DND-41 (cell line): ENCODE results near the gene INPP5F.
A peak's percentile ranks its signal among the peaks of the same experiment; 100 is the strongest.

Experiments
- ATAC-seq: fragments of 200-7000 bp; cut with Tn5 transposase; 3 replicates; pipeline ENCODE4 v1.9.1; 2021; ENCODE audit warnings: low read depth; ENCODE audit not compliant: insufficient read depth
- DNase-seq: peaks from one replicate; pipeline ENCODE4 v3.0.0-alpha.2; 2020
- H2AFZ ChIP-seq: 2 replicates; pipeline ENCODE4 v1.6.0; 2012; ENCODE audit warnings: low read depth, low read length
- H3K27ac ChIP-seq: 2 replicates; pipeline ENCODE4 v1.5.1; 2012; ENCODE audit warnings: low read length, inconsistent platforms
- H3K27me3 ChIP-seq: fragments of 200-600 bp; sonication (generic); 2 replicates; pipeline ENCODE4 v1.6.0; 2012; ENCODE audit warnings: low read length, mild to moderate bottlenecking, inconsistent platforms; ENCODE audit not compliant: insufficient read depth, poor library complexity
- H3K36me3 ChIP-seq: 2 replicates; pipeline ENCODE4 v1.5.1; 2012; ENCODE audit warnings: low read length, inconsistent platforms; ENCODE audit not compliant: insufficient read depth
- H3K4me1 ChIP-seq: 2 replicates; pipeline ENCODE4 v1.5.1; 2012; ENCODE audit warnings: mild to moderate bottlenecking, low read length; ENCODE audit not compliant: insufficient read depth
- H3K4me2 ChIP-seq: 2 replicates; pipeline ENCODE4 v1.6.0; 2012; ENCODE audit warnings: mild to moderate bottlenecking, moderate library complexity, low read length, inconsistent platforms; ENCODE audit not compliant: insufficient read depth
- H3K4me3 ChIP-seq, 2 experiments: fragments of 200-600 bp in 1 of 2; shearing (Covaris generic) in 1 of 2; 2 replicates each; pipeline ENCODE4 v1.5.1; 2012 to 2016; ENCODE audit warnings: inconsistent platforms in 2 of 2, low read length in 2 of 2, mild to moderate bottlenecking in 2 of 2, low read depth in 1 of 2, moderate library complexity in 1 of 2
- H3K79me2 ChIP-seq: 2 replicates; pipeline ENCODE4 v1.6.0; 2012; ENCODE audit warnings: low read length, inconsistent platforms; ENCODE audit not compliant: insufficient read depth
- H3K9ac ChIP-seq: 2 replicates; pipeline ENCODE4 v1.6.0; 2012; ENCODE audit warnings: low read depth, mild to moderate bottlenecking, inconsistent platforms, low read length, moderate library complexity
- H3K9me3 ChIP-seq: 2 replicates; pipeline ENCODE4 v1.5.1; 2012; ENCODE audit warnings: low read length, moderate library complexity, mild to moderate bottlenecking, inconsistent platforms; ENCODE audit not compliant: insufficient read depth, severe bottlenecking
- H4K20me1 ChIP-seq: 2 replicates; pipeline ENCODE4 v1.6.0; 2012; ENCODE audit warnings: low read length; ENCODE audit not compliant: insufficient read depth
- CTCF ChIP-seq: IDR thresholded peaks from 2 replicates; pipeline ENCODE4 v1.5.1; 2012; ENCODE audit warnings: borderline replicate concordance, low read length, moderate library complexity, mild to moderate bottlenecking; ENCODE audit not compliant: poor library complexity, severe bottlenecking; ENCODE audit errors: extremely low read depth
- EZH2 ChIP-seq: IDR thresholded peaks from 3 replicates; pipeline ENCODE4 v1.6.1; 2012; ENCODE audit warnings: borderline replicate concordance, low read depth, mild to moderate bottlenecking, moderate library complexity, low read length, inconsistent platforms; ENCODE audit not compliant: severe bottlenecking

The INPP5F gene

GRCh38 chr10:119821182-119821581 is 95.3 kb downstream of the INPP5F start:
- ATAC-seq (no peak), DNase-seq (no peak)
- no peaks in the 10 kb centered on the region for H4K20me1 ChIP-seq
- no peak overlapping the region for H3K27ac ChIP-seq
- no peaks in the 10 kb centered on the region for H3K79me2 ChIP-seq
- no peaks in the 10 kb centered on the region for H3K27me3 ChIP-seq
- H2AFZ ChIP-seq = no peak overlapping the region
- H3K4me3 ChIP-seq = no peak overlapping the region
- peaks cover 8% of the 10 kb centered on the region; the same call in 1 of the 2 replicates for H3K36me3 ChIP-seq
- H3K4me2 ChIP-seq = no peak overlapping the region
- no peaks in the 10 kb centered on the region for H3K9me3 ChIP-seq
- no peak overlapping the region for H3K9ac ChIP-seq
- TF ChIP-seq EZH2 (no peak), CTCF (no peak)
- H3K4me1 ChIP-seq = no peaks in the 10 kb centered on the region

- Histone ChIP-seq H4K20me1 (no peaks in the 10 kb centered on the region), H3K4me2 (no peak overlapping the region), H2AFZ (no peak overlapping the region), H3K27me3 (no peaks in the 10 kb centered on the region), H3K79me2 (no peaks in the 10 kb centered on the region), H3K4me1 (no peaks in the 10 kb centered on the region), H3K4me3 (no peak overlapping the region), H3K36me3 (peaks cover 25% of the 10 kb centered on the region), H3K9me3 (no peaks in the 10 kb centered on the region), H3K27ac (no peak overlapping the region), H3K9ac (no peak overlapping the region)
- no peak for TF ChIP-seq EZH2
- no peak for TF ChIP-seq CTCF
- DNase-seq = no peak
- ATAC-seq = no peak
These were observed 98.4 kb downstream of the INPP5F start for GRCh38 chr10:119824299-119824698.

- no peaks in the 10 kb centered on the region for H3K79me2 ChIP-seq
- H3K27me3 ChIP-seq = no peaks in the 10 kb centered on the region
- H3K4me2 ChIP-seq = no peak overlapping the region
- TF ChIP-seq CTCF (no peak), EZH2 (no peak)
- H2AFZ ChIP-seq = no peak overlapping the region
- 0 out of 3 replicates have a peak, but pooled peaks have one; percentile 23 for ATAC-seq
- peaks cover 48% of the 10 kb centered on the region for H3K36me3 ChIP-seq
- H3K4me1 ChIP-seq = no peaks in the 10 kb centered on the region
- DNase-seq = no peak
- no peaks in the 10 kb centered on the region for H3K9me3 ChIP-seq
- no peak overlapping the region for H3K4me3 ChIP-seq
- H3K27ac ChIP-seq = no peak overlapping the region
- no peaks in the 10 kb centered on the region for H4K20me1 ChIP-seq
- H3K9ac ChIP-seq = no peak overlapping the region
These were observed 100.9 kb downstream of the INPP5F start for GRCh38 chr10:119826771-119827170.

GRCh38 chr10:119827430-119827829 is 101.6 kb downstream of the INPP5F start:
- no peaks in the 10 kb centered on the region for H3K9me3 ChIP-seq
- DNase-seq (no peak), ATAC-seq (no peak)
- no peak overlapping the region for H2AFZ ChIP-seq
- peaks cover 55% of the 10 kb centered on the region for H3K36me3 ChIP-seq
- no peak overlapping the region for H3K9ac ChIP-seq
- H4K20me1 ChIP-seq = 0 out of 2 replicates have a peak, but pooled peaks cover 2% of the 10 kb centered on the region
- H3K4me2 ChIP-seq = no peak overlapping the region
- no peaks in the 10 kb centered on the region for H3K4me1 ChIP-seq
- H3K27me3 ChIP-seq = no peaks in the 10 kb centered on the region
- TF ChIP-seq EZH2 (no peak), CTCF (no peak)
- no peaks in the 10 kb centered on the region for H3K79me2 ChIP-seq
- H3K4me3 ChIP-seq = no peak overlapping the region
- no peak overlapping the region for H3K27ac ChIP-seq
